Activated CD8-positive, alpha-beta memory T cell treated with anti-CD3 and anti-CD28 coated beads, Interleukin-2, amount 10 ng/mL, durations not matched to agents 7 days and 5 days (primary cell): ENCODE measurements around the gene MTMR12. TPM values are rescaled to one million over a fixed set of nuclear protein-coding genes. Genes with fewer than 3 reads are reported as not detected.

Experiments
- ATAC-seq: fragments of 150-1000 bp; cut with Tn5 transposase; one replicate; pipeline ENCODE4 v1.10.0; 2021; ENCODE audit warnings: moderate library complexity
- CTCF ChIA-PET: fragments of 350-600 bp; sonication (Branson Sonifier 250); formaldehyde crosslinking; loops from one replicate; lab custom pipeline; 2021; ENCODE audit warnings: antibody characterized with exemption; lab: Charles Lee
- DNase-seq: peaks from one replicate; pipeline ENCODE4 v3.0.0-alpha.2; 2020
- H3K27ac Mint-ChIP-seq: one replicate; pipeline ENCODE4 v1.8.0; 2021; ENCODE audit warnings: mild to moderate bottlenecking, mixed read lengths
- H3K27me3 Mint-ChIP-seq: one replicate; pipeline ENCODE4 v1.8.0; 2021; ENCODE audit warnings: mixed read lengths
- H3K36me3 Mint-ChIP-seq: one replicate; pipeline ENCODE4 v1.8.0; 2021; ENCODE audit warnings: mild to moderate bottlenecking, mixed read lengths
- H3K4me1 Mint-ChIP-seq: one replicate; pipeline ENCODE4 v1.8.0; 2021; ENCODE audit warnings: mixed read lengths
- H3K4me3 Mint-ChIP-seq: one replicate; pipeline ENCODE4 v1.8.0; 2021; ENCODE audit warnings: mild to moderate bottlenecking, moderate library complexity, mixed read lengths
- H3K9me3 Mint-ChIP-seq: one replicate; pipeline ENCODE4 v1.8.0; 2022; ENCODE audit warnings: low read depth, mixed read lengths
- total RNA-seq, 2 experiments: library from RNA; stranded (reverse); gene quantifications; one replicate each; pipeline ENCODE4 v1.2.3, GENCODE V29; 2021

MTMR12 gene
- total RNA-seq, 2 experiments from 2014 or later, result 23.3 to 26.6 TPM

- ATAC-seq, result no peak
- CTCF ChIA-PET, result interaction anchor here (1.8 kb wide), 1 partner anchor 55 kb away, joined by 3 read pairs; no protein-coding TSS in a partner anchor
Observed at GRCh38 chr5:32274548-32275395, 38.0 kb downstream of the MTMR12 start.

GRCh38 chr5:32273821-32274220 lies 38.9 kb downstream of the MTMR12 start:
- no peak overlapping the region for H3K4me3 Mint-ChIP-seq
- no peak for ATAC-seq
- DNase-seq, result no peak
- peaks cover 34% of the 10 kb centered on the region for H3K4me1 Mint-ChIP-seq
- no peaks in the 10 kb centered on the region for H3K9me3 Mint-ChIP-seq
- no peaks in the 10 kb centered on the region for H3K27me3 Mint-ChIP-seq
- no peak overlapping the region for H3K27ac Mint-ChIP-seq
- CTCF ChIA-PET, result interaction anchor here (0.8 kb wide), 1 partner anchor 10 kb away, joined by 3 read pairs; no protein-coding TSS in a partner anchor
- peaks cover 49% of the 10 kb centered on the region for H3K36me3 Mint-ChIP-seq

More at GRCh38 chr5:32274548-32275395, 38.0 kb downstream of the MTMR12 start:
- H3K27ac Mint-ChIP-seq, result no peak overlapping the region
- H3K9me3 Mint-ChIP-seq, result no peaks in the 10 kb centered on the region
- peaks cover 53% of the 10 kb centered on the region for H3K36me3 Mint-ChIP-seq
- peaks cover 41% of the 10 kb centered on the region for H3K4me1 Mint-ChIP-seq
- no peak for DNase-seq
- no peaks in the 10 kb centered on the region for H3K27me3 Mint-ChIP-seq
- H3K4me3 Mint-ChIP-seq, result no peak overlapping the region

- Mint-ChIP-seq H3K9me3 (no peaks in the 10 kb centered on the region), H3K4me3 (no peak overlapping the region), H3K4me1 (peaks cover 23% of the 10 kb centered on the region), H3K36me3 (peaks cover 54% of the 10 kb centered on the region), H3K27me3 (no peaks in the 10 kb centered on the region), H3K27ac (no peak overlapping the region)
- no peak for DNase-seq
- no peak for ATAC-seq
- CTCF ChIA-PET, result interaction anchor here (0.8 to 1.1 kb wide), 2 partner anchors 11 to 42 kb away, joined by 3 read pairs; no protein-coding TSS in a partner anchor
Observed at GRCh38 chr5:32272746-32273145, 40.0 kb downstream of the MTMR12 start.

- H3K9me3 Mint-ChIP-seq, result no peaks in the 10 kb centered on the region
- H3K36me3 Mint-ChIP-seq, result peaks cover 49% of the 10 kb centered on the region
- no peak overlapping the region for H3K27ac Mint-ChIP-seq
- no peaks in the 10 kb centered on the region for H3K27me3 Mint-ChIP-seq
- CTCF ChIA-PET, result no interaction called here
- DNase-seq (no peak), ATAC-seq (no peak)
- H3K4me3 Mint-ChIP-seq, result no peak overlapping the region
- H3K4me1 Mint-ChIP-seq, result peaks cover 8% of the 10 kb centered on the region
Observed at GRCh38 chr5:32270946-32271345, 41.8 kb downstream of the MTMR12 start.

GRCh38 chr5:32270178-32270577 lies 42.6 kb downstream of the MTMR12 start:
- ATAC-seq, result no peak
- H3K27me3 Mint-ChIP-seq, result no peaks in the 10 kb centered on the region
- H3K27ac Mint-ChIP-seq, result no peak overlapping the region
- no peaks in the 10 kb centered on the region for H3K9me3 Mint-ChIP-seq
- peaks cover 50% of the 10 kb centered on the region for H3K36me3 Mint-ChIP-seq
- CTCF ChIA-PET, result no interaction called here
- DNase-seq, result no peak
- H3K4me1 Mint-ChIP-seq, result peaks cover 5% of the 10 kb centered on the region
- no peak overlapping the region for H3K4me3 Mint-ChIP-seq

GRCh38 chr5:32265902-32266301 lies 46.8 kb downstream of the MTMR12 start:
- CTCF ChIA-PET, result no interaction called here
- Mint-ChIP-seq H3K4me1 (peaks cover 9% of the 10 kb centered on the region), H3K27me3 (no peaks in the 10 kb centered on the region), H3K9me3 (no peaks in the 10 kb centered on the region), H3K27ac (no peak overlapping the region), H3K36me3 (peaks cover 67% of the 10 kb centered on the region), H3K4me3 (no peak overlapping the region)
- ATAC-seq (no peak), DNase-seq (no peak)

GRCh38 chr5:32264957-32265572 lies 47.7 kb downstream of the MTMR12 start:
- Mint-ChIP-seq H3K36me3 (peaks cover 60% of the 10 kb centered on the region), H3K27me3 (no peaks in the 10 kb centered on the region), H3K4me1 (peaks cover 15% of the 10 kb centered on the region), H3K27ac (no peak overlapping the region), H3K4me3 (no peak overlapping the region), H3K9me3 (no peaks in the 10 kb centered on the region)
- CTCF ChIA-PET, result no interaction called here
- ATAC-seq (no peak), DNase-seq (no peak)

GRCh38 chr5:32263684-32264083 lies 49.1 kb downstream of the MTMR12 start:
- H3K36me3 Mint-ChIP-seq, result peaks cover 63% of the 10 kb centered on the region
- no peak for DNase-seq
- H3K9me3 Mint-ChIP-seq, result no peaks in the 10 kb centered on the region
- H3K4me1 Mint-ChIP-seq, result peaks cover 16% of the 10 kb centered on the region
- ATAC-seq, result no peak
- H3K27ac Mint-ChIP-seq, result no peak overlapping the region
- CTCF ChIA-PET, result no interaction called here
- H3K4me3 Mint-ChIP-seq, result no peak overlapping the region
- H3K27me3 Mint-ChIP-seq, result no peaks in the 10 kb centered on the region

- peak; percentile 68 for ATAC-seq
- Mint-ChIP-seq H3K9me3 (no peaks in the 10 kb centered on the region), H3K36me3 (peaks cover 59% of the 10 kb centered on the region), H3K27me3 (no peaks in the 10 kb centered on the region), H3K27ac (peak overlapping the region; percentile 74), H3K4me1 (peaks cover 16% of the 10 kb centered on the region), H3K4me3 (no peak overlapping the region)
- peak; percentile 44 for DNase-seq
- CTCF ChIA-PET, result no interaction called here
Observed at GRCh38 chr5:32261198-32261597, 51.5 kb downstream of the MTMR12 start.

DNA sequence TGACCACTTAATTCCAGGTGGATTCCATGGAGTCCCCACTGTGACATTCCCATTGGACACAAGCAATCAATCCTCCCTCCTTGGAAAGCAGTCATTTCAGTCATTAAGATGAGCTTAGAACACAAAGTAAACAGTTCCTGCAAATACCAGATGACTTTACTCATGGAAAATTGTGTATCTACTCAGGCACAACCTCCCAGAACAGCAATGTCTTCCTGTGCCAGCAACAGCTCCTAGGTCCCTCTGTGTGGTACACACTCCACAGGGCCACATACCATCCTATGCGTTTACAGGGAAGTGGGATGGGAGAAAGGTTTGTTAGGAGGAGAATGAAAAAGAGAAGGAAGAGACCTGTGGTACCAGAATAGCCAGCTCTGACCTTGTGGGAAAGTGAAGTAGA lies 53.7 kb downstream of the MTMR12 start:
- Mint-ChIP-seq H3K4me3 (no peak overlapping the region), H3K27ac (no peak overlapping the region), H3K27me3 (no peaks in the 10 kb centered on the region), H3K36me3 (peaks cover 47% of the 10 kb centered on the region), H3K9me3 (no peaks in the 10 kb centered on the region), H3K4me1 (peaks cover 16% of the 10 kb centered on the region)
- CTCF ChIA-PET, result interaction anchor here (1.3 kb wide), 1 partner anchor 71 kb away, joined by 3 read pairs; no protein-coding TSS in a partner anchor
- DNase-seq (no peak), ATAC-seq (no peak)

DNA sequence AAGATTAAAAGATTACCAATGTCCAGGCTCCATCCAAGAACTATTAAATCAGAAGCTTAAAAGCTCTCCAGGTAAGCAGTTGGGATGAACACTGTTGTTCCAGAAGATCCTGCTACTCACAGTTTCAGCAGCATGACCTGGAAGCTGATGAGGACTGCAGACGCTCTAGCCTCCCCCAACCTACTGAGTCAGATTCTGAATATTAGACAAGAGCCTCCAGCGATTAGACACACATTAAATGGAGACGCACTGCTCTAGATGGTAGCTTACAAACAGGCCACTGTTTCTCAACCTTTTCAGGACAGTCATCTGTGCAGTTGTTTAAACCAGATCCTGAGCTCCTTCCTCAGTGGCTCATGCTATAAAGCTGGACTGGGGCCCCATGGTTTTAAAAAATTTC lies 54.3 kb downstream of the MTMR12 start:
- Mint-ChIP-seq H3K36me3 (peaks cover 42% of the 10 kb centered on the region), H3K4me3 (no peak overlapping the region), H3K27ac (no peak overlapping the region), H3K9me3 (no peaks in the 10 kb centered on the region), H3K27me3 (no peaks in the 10 kb centered on the region), H3K4me1 (peaks cover 16% of the 10 kb centered on the region)
- no peak for DNase-seq
- CTCF ChIA-PET, result interaction anchor here (1.3 kb wide), 1 partner anchor 71 kb away, joined by 3 read pairs; no protein-coding TSS in a partner anchor
- no peak for ATAC-seq

DNA sequence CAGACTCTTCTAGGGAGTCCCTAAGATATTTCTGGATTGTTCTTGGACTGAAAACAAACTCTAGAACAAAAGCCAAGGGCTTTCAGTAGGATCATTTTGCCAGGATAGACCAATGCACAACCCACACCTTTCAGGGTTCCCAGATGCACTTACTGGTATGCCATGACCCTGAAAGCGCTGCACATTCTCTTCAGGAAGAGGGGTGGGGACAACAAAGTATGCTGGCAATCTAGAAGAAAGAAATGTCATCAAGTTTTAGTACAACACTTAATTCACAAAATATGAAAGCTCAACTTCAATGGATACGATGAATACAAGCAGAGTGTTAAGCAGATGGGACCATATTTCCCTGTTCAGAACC lies 57.2 kb downstream of the MTMR12 start:
- no peak overlapping the region for H3K27ac Mint-ChIP-seq
- no peaks in the 10 kb centered on the region for H3K27me3 Mint-ChIP-seq
- CTCF ChIA-PET, result no interaction called here
- H3K4me3 Mint-ChIP-seq, result no peak overlapping the region
- DNase-seq (no peak), ATAC-seq (no peak)
- H3K4me1 Mint-ChIP-seq, result peaks cover 5% of the 10 kb centered on the region
- H3K9me3 Mint-ChIP-seq, result no peaks in the 10 kb centered on the region
- H3K36me3 Mint-ChIP-seq, result peaks cover 27% of the 10 kb centered on the region

DNA sequence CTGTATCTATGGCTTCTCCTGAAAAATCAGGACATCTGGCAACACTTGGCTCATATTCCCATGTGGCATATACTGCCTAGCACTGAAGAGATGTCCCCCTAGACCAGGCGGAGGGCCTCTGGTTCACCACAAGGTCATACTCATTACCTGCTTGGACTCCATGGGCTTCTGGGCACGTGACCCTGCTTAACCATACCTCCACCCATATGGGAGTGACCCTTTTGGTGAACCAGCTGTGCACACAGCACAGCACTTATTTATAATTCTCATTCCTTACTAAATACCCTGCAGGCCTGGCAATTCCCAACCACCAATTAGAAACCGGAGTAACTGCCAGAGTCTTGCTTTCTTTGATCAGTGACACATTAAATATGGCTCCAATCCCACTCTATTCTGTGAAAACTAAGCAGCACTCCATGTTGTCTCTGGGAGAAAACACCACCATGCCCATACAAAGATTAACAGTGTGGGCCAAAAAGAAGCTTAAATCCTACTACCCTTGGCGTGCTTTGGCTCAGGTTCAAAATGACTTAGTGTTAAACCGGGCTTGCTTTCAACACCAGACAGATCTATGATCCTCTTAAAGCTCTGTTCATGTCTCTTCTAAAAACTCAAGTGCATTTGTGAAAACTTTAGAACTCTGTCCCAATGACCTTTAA lies 57.7 kb downstream of the MTMR12 start:
- CTCF ChIA-PET, result interaction anchor here (1.2 kb wide), 1 partner anchor 23 kb away, joined by 3 read pairs; no protein-coding TSS in a partner anchor
- peaks cover 1% of the 10 kb centered on the region for H3K4me1 Mint-ChIP-seq
- no peak for ATAC-seq
- H3K9me3 Mint-ChIP-seq, result no peaks in the 10 kb centered on the region
- no peak for DNase-seq
- H3K4me3 Mint-ChIP-seq, result no peak overlapping the region
- peaks cover 25% of the 10 kb centered on the region for H3K36me3 Mint-ChIP-seq
- no peak overlapping the region for H3K27ac Mint-ChIP-seq
- H3K27me3 Mint-ChIP-seq, result no peaks in the 10 kb centered on the region
